Caco-2 (cell line): ENCODE measurements around the gene AMPD1. TPM values are rescaled to one million over a fixed set of nuclear protein-coding genes. Genes with fewer than 3 reads are reported as not detected.

Source experiments
- BruUV-seq: library from RNA; stranded (reverse); fragments of 400-500 nt; replicated peaks from 2 replicates; lab custom pipeline; 2021; lab: Mats Ljungman, UMichigan
- CTCF ChIA-PET: fragments of 300-600 bp; sonication (Branson Sonifier 250); formaldehyde crosslinking; loops from one replicate; lab custom pipeline; 2022; ENCODE audit warnings: antibody characterized with exemption; lab: Charles Lee
- POLR2A ChIA-PET: fragments of 300-600 bp; sonication (Branson Sonifier 250); formaldehyde crosslinking; loops from one replicate; lab custom pipeline; 2022; ENCODE audit warnings: antibody characterized with exemption; lab: Charles Lee
- DNase-seq, 2 experiments: peaks; one replicate each; pipeline versions ENCODE4 v3.0.0 to v3.0.0-alpha.2; 2020 to 2022
- H3K27me3 ChIP-seq: replicated peaks from 2 replicates; pipeline ENCODE4 v1.6.0; 2011; ENCODE audit warnings: low read length; ENCODE audit not compliant: control insufficient read depth, insufficient read depth
- H3K36me3 ChIP-seq: 2 replicates; pipeline ENCODE4 v1.5.1; 2011; ENCODE audit warnings: low read length; ENCODE audit not compliant: control insufficient read depth, insufficient read depth
- H3K4me1 ChIP-seq: fragments of 250-450 bp; sonication (Bioruptor Pico); 2 replicates; pipeline ENCODE4 v1.5.1; 2020; ENCODE audit warnings: mild to moderate bottlenecking
- H3K4me3 ChIP-seq: 2 replicates; pipeline ENCODE4 v1.5.1; 2011; ENCODE audit warnings: low read depth, mild to moderate bottlenecking, control low read depth, low read length
- H3K9me3 ChIP-seq: fragments of 250-450 bp; sonication (Bioruptor Pico); 2 replicates; pipeline ENCODE4 v1.5.1; 2020; ENCODE audit warnings: mild to moderate bottlenecking, moderate library complexity
- H3K27ac Mint-ChIP-seq: one replicate; pipeline ENCODE4 v1.8.0; 2022; ENCODE audit warnings: mixed read lengths; ENCODE audit not compliant: unreplicated experiment
- H3K27me3 Mint-ChIP-seq: one replicate; pipeline ENCODE4 v1.8.0; 2022; ENCODE audit warnings: mixed read lengths; ENCODE audit not compliant: insufficient read depth, unreplicated experiment
- H3K36me3 Mint-ChIP-seq: one replicate; pipeline ENCODE4 v1.8.0; 2022; ENCODE audit warnings: mild to moderate bottlenecking, mixed read lengths; ENCODE audit not compliant: insufficient read depth, unreplicated experiment
- H3K4me1 Mint-ChIP-seq: one replicate; pipeline ENCODE4 v1.8.0; 2022; ENCODE audit warnings: low read depth, mixed read lengths; ENCODE audit not compliant: unreplicated experiment
- H3K4me3 Mint-ChIP-seq: one replicate; pipeline ENCODE4 v1.8.0; 2022; ENCODE audit warnings: mild to moderate bottlenecking, moderate library complexity, mixed read lengths; ENCODE audit not compliant: unreplicated experiment
- H3K9me3 Mint-ChIP-seq: one replicate; pipeline ENCODE4 v1.8.0; 2022; ENCODE audit warnings: mixed read lengths; ENCODE audit not compliant: unreplicated experiment
- intact Hi-C: fragments of 100-400 bp; cut with micrococcal nuclease; formaldehyde crosslinking; loops from one replicate; pipeline ENCODE4 v1.10.0; 2022; ENCODE audit not compliant: unreplicated experiment
- total RNA-seq: library from RNA; stranded (reverse); gene quantifications from 2 replicates; pipeline ENCODE4 v1.2.3, GENCODE V29; 2022
- TF ChIP-seq, protein P1 (sequence below), 2 experiments: fragments of 200-600 bp in 1 of 2; IDR thresholded peaks; 1 replicate in 1 of 2; 2 replicates in 1 of 2; pipeline versions ENCODE4 v1.5.1 to v1.8.0; 2011 to 2022; ENCODE audit warnings: antibody characterized with exemption in 1 of 2, control low read depth in 1 of 2, inconsistent platforms in 1 of 2, low read depth in 1 of 2, low read length in 1 of 2, mild to moderate bottlenecking in 1 of 2, moderate library complexity in 1 of 2; ENCODE audit not compliant: insufficient read depth in 1 of 2, severe bottlenecking in 1 of 2, unreplicated experiment in 1 of 2

Gene AMPD1
- total RNA-seq, 1 experiment from 2014 or later: not detected

DNA sequence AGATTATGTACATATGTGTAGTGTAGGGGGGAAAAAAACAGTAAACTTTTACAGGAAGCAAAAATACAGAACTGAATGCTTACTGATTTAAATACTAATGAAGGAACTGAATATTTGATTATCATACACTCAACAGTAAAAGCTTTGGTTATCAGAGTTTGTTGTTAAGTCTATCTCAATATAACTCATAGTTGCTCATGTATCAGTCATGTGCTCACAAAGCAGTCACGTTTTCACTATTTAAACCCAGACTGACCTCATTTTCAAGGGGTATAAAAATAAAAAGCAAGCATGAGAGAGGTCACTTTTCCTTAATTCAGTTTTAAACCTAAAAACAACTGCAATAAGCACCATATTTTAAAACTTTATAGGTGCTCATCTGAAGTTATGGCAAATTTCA lies 28.1 kb upstream of the AMPD1 start:
- TF ChIP-seq, protein P1, sequence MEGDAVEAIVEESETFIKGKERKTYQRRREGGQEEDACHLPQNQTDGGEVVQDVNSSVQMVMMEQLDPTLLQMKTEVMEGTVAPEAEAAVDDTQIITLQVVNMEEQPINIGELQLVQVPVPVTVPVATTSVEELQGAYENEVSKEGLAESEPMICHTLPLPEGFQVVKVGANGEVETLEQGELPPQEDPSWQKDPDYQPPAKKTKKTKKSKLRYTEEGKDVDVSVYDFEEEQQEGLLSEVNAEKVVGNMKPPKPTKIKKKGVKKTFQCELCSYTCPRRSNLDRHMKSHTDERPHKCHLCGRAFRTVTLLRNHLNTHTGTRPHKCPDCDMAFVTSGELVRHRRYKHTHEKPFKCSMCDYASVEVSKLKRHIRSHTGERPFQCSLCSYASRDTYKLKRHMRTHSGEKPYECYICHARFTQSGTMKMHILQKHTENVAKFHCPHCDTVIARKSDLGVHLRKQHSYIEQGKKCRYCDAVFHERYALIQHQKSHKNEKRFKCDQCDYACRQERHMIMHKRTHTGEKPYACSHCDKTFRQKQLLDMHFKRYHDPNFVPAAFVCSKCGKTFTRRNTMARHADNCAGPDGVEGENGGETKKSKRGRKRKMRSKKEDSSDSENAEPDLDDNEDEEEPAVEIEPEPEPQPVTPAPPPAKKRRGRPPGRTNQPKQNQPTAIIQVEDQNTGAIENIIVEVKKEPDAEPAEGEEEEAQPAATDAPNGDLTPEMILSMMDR (IDR thresholded peaks at IDR 0.05; ENCODE audit: insufficient read depth in 1 of 2, low read depth in 1 of 2, low read length in 1 of 2, severe bottlenecking in 1 of 2, unreplicated experiment in 1 of 2): no peak
- intact Hi-C loops: no loop called here
- no peaks in the 10 kb centered on the region for H3K4me1 Mint-ChIP-seq
- Histone ChIP-seq H3K4me3 (no peak overlapping the region), H3K9me3 (no peaks in the 10 kb centered on the region), H3K4me1 (no peaks in the 10 kb centered on the region), H3K36me3 (no peaks in the 10 kb centered on the region; the same call in 1 of the 2 replicates), H3K27me3 (no peaks in the 10 kb centered on the region)
- no peak for DNase-seq
- peaks cover 88% of the 10 kb centered on the region for H3K36me3 Mint-ChIP-seq
- CTCF ChIA-PET: no interaction called here
- no TSS peak for BruUV-seq
- H3K27me3 Mint-ChIP-seq: no peaks in the 10 kb centered on the region
- no peak overlapping the region for H3K4me3 Mint-ChIP-seq
- no peak overlapping the region for H3K27ac Mint-ChIP-seq
- POLR2A ChIA-PET: no interaction called here
- H3K9me3 Mint-ChIP-seq: no peaks in the 10 kb centered on the region

DNA sequence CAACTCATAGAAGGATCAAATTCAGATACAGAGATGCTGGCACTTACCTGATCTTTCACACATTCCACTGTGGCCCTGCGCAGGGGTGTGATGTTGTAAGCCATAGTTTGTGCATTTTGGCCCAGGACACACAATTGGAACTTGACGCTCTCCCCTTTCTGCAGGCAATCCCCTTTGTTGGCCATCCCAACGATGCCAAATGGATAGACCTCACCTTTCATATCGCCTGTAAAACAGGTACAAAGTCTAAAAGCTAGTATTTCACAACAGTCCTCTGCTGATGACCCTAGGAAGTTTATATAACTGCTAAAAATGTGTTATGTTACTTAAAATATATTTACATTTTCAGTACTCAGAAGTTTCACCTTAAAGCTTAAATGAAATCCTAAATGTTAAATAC lies 25.1 kb upstream of the AMPD1 start:
- H3K4me1 Mint-ChIP-seq: no peaks in the 10 kb centered on the region
- no TSS peak for BruUV-seq
- intact Hi-C loops: no loop called here
- H3K4me3 Mint-ChIP-seq: no peak overlapping the region
- no peak overlapping the region for H3K4me3 ChIP-seq
- H3K27ac Mint-ChIP-seq: no peak overlapping the region
- peaks cover 2% of the 10 kb centered on the region; the same call in 1 of the 2 replicates for H3K4me1 ChIP-seq
- CTCF ChIA-PET: interaction anchor here (1.0 kb wide), 1 partner anchor 332 kb away, joined by 3 read pairs; no protein-coding TSS in a partner anchor
- H3K9me3 ChIP-seq: no peaks in the 10 kb centered on the region
- no peak for DNase-seq
- H3K27me3 Mint-ChIP-seq: no peaks in the 10 kb centered on the region
- H3K36me3 Mint-ChIP-seq: peaks cover 84% of the 10 kb centered on the region
- H3K9me3 Mint-ChIP-seq: no peaks in the 10 kb centered on the region
- no peaks in the 10 kb centered on the region for H3K36me3 ChIP-seq
- no peaks in the 10 kb centered on the region for H3K27me3 ChIP-seq
- TF ChIP-seq, protein P1 (IDR thresholded peaks at IDR 0.05; ENCODE audit: insufficient read depth in 1 of 2, low read depth in 1 of 2, low read length in 1 of 2, severe bottlenecking in 1 of 2, unreplicated experiment in 1 of 2): no peak
- POLR2A ChIA-PET: interaction anchor here (0.5 kb wide), 1 partner anchor 18 kb away, joined by 10 read pairs; no protein-coding TSS in a partner anchor

DNA sequence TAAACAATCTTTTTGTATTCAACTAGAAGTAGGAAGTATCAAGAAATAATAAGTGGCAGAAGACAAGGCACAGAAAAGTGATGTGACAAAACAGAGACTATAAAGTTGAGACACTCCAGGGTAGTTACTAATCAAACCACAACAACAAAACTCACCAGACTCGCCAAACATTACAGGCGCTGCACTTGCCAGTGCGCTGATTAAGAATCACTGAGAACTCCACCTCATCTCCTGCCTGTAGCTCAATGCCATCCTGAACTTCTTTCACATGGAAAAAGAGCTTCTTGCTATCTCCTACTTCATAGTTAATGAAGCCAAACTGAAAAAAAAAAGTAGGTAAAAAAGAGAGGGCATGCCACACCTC lies 24.1 kb upstream of the AMPD1 start:
- H3K4me1 Mint-ChIP-seq: no peaks in the 10 kb centered on the region
- no TSS peak for BruUV-seq
- intact Hi-C loops: no loop called here
- H3K27me3 Mint-ChIP-seq: no peaks in the 10 kb centered on the region
- H3K4me3 ChIP-seq: no peak overlapping the region
- peak overlapping the region; percentile 35 for H3K27ac Mint-ChIP-seq
- peaks cover 4% of the 10 kb centered on the region; the same call in 1 of the 2 replicates for H3K4me1 ChIP-seq
- H3K27me3 ChIP-seq: no peaks in the 10 kb centered on the region
- no peak overlapping the region for H3K4me3 Mint-ChIP-seq
- no peak for DNase-seq
- no peaks in the 10 kb centered on the region for H3K9me3 Mint-ChIP-seq
- CTCF ChIA-PET: no interaction called here
- H3K36me3 ChIP-seq: no peaks in the 10 kb centered on the region
- TF ChIP-seq, protein P1 (IDR thresholded peaks at IDR 0.05; ENCODE audit: insufficient read depth in 1 of 2, low read depth in 1 of 2, low read length in 1 of 2, severe bottlenecking in 1 of 2, unreplicated experiment in 1 of 2): no peak
- POLR2A ChIA-PET: no interaction called here
- peaks cover 73% of the 10 kb centered on the region for H3K36me3 Mint-ChIP-seq
- H3K9me3 ChIP-seq: no peaks in the 10 kb centered on the region
